CD4-positive, alpha-beta T cell treated with Interleukin-4 for 4 hours (primary cell): ENCODE measurements around the gene NRXN3.

Source experiments
- DNase-seq: peaks from one replicate; pipeline ENCODE4 v3.0.0-alpha.2; 2020

The NRXN3 gene

DNA sequence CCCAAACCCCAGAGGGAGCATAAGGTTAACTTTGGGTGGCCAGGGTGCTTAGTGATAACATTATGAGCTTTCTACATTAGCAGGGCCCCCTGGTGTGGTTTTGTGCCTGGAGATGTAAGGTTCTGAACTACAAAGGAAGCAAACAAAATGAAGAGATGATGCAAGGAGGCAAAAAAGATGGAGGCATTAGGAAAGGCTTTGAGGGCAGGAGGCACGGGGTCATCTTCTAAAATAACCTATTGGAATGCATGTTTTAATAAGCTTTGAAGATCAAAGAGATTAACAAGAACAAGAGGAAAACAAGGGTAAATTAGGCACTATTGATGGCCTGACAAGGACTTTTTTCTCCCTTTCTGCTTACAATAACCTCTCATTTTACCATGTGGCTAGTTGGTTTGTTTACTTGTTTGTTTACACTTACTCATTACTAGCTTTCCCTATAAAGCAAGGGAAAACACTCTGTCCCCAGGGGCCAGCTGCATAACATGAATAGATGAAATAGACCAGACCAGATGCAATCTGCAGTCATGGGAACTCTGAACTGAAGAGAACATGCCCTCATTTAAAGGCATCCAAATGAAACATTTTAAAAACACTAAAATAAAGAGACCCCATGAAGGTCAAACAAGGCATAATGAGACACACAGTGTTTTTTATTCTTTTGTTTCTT lies 1650.8 kb downstream of the NRXN3 start:
- no peak for DNase-seq

DNA sequence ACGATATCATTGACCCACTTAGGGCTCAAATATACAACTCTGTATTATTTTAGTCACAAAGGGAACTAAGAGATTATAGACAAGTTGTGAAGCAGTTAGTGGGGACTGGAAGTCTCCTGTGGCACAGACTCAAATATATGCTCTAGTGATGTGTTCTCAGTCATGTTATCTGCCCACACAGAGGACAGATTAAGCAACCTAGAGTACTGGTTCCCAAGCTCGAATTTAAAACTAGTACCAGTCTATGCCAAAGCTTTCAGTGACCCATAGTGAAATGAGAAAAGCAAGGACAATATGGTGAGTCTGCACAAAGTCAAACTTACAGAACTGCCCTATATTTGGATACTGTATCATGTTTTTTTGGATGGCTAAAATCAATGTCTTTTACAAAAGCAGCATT lies 1651.9 kb downstream of the NRXN3 start:
- no peak for DNase-seq

GRCh38 chr14:79825046-79825521 lies 1654.9 kb downstream of the NRXN3 start:
- DNase-seq: no peak

GRCh38 chr14:79826362-79826761 lies 1656.2 kb downstream of the NRXN3 start:
- DNase-seq: no peak

DNA sequence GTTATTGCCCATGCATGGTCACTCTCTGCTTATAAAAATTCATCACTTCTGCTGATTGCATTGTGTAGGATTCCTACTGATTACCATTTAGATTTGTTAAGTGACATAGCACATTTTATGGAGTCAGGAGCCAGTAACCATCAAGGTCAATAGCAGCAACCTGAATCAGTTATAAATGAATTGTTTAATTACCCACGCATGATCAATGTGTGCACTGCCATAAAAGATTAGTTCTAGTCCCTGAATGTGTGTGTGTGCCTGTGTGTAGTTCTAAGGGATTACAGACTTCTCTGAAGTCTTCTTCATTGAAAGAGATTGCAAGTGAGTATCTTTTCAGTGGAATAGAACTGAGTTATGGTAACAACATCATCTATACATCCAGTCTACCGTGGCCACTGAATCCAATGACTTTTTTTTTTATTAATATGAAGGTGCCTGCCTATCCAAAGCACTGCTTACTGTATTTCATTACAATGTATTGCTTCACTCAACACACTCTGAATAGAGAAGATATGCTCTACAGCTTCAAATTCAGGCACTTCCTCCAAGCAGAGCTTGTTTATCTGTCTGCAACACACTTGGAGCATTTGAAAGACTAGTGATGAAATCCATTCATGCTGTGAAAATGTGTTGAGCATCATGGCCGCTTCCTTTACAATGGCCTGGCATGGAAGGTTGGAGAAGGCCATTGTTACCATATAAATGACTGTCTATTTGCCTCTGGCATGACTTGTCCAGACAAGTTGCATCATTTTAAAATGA lies 1659.4 kb downstream of the NRXN3 start:
- DNase-seq: no peak

- no peak for DNase-seq
Observed at GRCh38 chr14:79831195-79831892, 1661.2 kb downstream of the NRXN3 start.

GRCh38 chr14:79833781-79834180 lies 1663.6 kb downstream of the NRXN3 start:
- DNase-seq: no peak

DNA sequence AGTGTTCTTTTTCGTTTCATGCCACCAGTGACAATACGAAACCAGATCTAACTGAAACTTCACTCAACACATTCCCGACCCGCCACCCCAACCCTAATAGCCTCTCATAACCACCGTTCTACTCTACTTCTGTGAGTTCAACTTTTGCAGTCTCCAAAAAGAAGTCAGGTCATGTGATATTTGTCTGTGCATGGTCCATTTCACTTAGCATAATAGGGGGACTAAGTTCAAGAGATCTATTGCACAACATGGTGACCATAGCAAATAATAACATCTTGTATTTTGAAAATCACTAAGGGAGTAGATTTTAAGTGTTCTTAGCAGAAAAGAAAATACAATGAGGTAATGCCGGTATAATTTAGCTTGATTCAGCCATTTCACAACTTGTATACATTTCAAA lies 1664.7 kb downstream of the NRXN3 start:
- DNase-seq: no peak

DNA sequence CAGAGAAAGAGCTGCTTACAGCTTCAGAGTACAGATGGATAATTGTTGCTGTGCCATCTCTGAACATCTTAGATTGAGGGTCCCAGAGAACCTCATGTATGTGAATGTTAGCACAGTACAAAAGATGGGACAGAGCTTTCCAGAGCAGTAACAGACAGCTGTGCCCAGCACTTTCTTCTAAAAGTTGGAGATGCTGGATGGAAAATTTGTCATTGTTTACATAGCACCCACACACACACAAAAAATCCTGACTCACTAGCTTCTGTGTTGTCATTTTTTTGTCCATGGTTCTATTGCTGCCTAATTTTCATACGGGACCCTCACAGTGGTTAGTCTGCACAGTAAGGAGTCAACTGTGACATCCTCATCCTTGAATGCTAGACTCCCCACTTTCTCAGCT lies 1666.4 kb downstream of the NRXN3 start:
- DNase-seq: no peak

DNA sequence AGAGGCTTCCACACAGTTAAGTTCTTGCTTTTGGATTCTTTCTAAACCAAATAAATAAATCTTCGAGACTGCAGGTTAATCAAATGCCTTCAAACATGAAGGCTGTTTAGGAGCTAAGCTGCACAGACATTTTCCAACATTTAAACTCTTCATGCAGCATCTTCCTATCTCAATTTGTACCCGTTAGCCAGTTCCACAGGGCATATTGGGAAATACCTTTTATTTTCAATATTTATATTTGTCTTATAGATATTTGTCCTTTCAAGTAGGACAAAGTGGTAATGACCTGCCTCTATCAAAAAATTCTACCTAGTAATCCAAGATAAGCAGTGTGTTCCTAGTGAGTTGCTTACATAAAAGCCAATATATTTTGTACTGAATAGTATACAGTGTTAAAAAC lies 1667.5 kb downstream of the NRXN3 start:
- no peak for DNase-seq

DNA sequence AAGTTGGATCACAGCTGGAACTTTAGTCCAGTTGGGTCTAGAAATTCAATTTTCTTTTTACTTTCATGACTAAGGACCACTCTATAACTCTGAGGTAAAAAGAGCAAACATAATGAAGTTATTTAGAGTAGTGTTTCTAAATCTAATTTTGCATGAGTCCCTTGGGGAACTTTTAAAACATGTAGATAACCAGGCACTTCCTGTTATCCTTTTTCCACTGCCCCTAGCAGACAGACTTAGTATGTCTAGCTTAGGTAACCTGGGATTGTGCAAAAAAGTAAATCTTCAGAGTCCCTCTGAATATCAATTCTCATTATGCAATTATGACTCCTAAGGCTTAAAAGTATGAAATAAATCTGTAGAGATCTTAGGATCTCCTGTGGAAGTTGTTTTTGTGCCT lies 1669.9 kb downstream of the NRXN3 start:
- no peak for DNase-seq

DNA sequence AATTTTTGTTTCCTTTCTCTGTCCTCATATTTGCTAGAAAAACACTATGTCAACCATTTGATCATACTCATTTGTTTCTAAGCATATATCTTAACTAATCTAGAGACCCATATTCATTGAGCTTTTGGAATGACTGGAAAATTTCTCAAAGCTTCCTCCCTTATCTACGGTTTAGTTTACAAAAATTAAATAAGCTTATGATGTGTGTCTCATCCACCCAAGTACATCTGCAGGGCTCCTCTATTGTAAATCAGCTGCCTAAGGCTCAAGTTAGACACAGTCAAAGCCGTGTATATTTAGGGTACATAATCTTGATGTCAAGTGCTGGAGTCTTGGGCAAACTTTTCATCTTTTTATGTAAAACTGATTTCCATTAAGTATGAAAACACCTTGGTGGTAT lies 1670.7 kb downstream of the NRXN3 start:
- no peak for DNase-seq

DNA sequence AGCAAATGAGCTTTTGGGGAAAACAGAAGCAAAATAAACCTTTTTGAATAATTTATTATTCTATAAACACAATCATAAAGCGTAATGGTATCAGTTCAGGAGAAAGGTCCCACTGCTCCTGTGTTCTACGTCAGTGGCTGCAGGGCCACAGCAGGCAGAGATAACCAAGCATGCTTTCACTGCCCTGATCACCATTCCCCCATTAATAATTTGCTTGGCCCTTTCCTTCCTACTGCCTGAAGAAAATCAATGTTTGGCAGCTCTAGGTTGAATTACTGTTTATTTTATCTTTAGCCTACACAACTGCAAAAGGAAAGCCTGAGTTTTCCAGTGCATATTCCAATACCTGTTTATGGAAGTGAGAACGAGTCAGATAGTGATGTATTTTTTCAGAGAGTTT lies 1671.3 kb downstream of the NRXN3 start:
- DNase-seq: no peak

DNA sequence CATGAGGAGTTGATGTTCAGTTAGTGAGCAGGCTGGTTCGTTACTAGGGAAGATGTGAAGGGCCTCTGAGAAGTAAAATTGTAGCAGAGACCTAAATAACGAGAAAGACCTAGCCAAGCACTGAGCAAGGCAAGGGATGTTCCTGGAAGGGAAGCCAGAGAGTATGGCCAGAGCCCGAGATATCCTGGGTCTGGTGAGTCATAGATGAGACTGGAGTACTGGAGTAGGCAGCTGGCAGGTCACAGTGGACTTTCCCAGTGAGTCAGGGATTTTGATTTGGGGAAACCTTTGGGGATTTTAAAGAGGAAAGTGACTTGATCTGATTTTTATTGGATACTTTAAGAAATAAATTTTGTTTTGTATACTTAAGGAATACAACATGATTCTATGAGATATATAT lies 1672.1 kb downstream of the NRXN3 start:
- no peak for DNase-seq

DNA sequence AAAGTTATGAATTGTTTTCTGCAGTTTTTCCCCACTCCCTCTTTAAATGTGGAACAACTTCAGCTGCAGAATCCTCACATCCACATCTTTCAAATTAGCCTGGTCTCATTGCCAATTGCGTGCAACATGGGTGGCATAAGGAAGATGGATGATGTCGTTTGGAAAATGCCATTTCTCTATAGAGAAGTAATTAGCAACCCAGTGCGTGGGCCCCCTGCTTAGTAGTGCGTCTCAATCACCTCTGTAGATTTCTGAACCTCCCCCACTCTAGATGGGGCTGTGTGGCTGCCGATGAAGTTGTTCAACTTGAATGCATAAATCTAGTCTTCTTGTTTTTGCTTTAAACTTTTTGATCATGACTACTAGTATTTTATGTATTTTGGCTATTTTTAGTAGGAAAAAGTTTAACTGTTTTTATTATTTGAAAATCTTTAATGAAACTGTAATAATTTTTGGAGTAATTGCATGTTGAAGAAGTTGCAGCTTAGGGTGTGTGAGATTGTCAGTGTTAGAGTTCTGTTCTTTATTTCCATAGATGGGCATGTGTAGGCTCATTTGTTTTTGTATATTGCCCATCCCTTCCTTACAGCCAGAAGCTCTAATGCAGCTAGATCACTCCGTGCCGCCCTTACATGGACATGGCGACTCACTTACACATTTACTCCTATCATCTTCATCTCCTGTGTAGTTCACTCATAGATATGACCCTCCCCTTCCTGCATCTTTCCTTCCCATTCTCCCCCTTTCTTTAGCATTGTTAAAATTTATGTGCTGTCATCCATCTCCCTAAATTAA lies 1683.0 kb downstream of the NRXN3 start:
- no peak for DNase-seq

- DNase-seq: no peak
Observed at GRCh38 chr14:79855789-79856188, 1685.6 kb downstream of the NRXN3 start.

DNA sequence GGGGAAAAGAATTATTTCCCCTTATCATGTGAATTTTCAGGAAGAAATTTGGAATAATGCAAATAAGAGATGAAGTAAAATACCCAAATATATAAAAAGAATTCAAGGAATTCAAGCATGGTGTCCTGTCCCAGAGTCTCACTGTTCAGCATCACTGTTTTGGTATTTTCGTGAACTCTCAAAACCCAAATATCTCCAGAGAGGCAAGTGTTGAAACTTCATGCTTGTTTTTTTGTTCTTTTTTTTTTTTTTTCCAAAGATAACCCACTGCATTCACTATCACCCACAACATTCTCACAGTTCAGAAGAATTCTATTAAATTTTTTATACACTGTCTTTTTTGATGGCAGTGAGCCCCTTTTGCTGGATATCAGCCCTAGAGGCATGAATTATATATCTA lies 1686.2 kb downstream of the NRXN3 start:
- no peak for DNase-seq

GRCh38 chr14:79861111-79861510 lies 1690.9 kb downstream of the NRXN3 start:
- DNase-seq: no peak

GRCh38 chr14:79862045-79862444 lies 1691.9 kb downstream of the NRXN3 start:
- no peak for DNase-seq

GRCh38 chr14:79871136-79871535 lies 1701.0 kb downstream of the NRXN3 start:
- DNase-seq: no peak

DNA sequence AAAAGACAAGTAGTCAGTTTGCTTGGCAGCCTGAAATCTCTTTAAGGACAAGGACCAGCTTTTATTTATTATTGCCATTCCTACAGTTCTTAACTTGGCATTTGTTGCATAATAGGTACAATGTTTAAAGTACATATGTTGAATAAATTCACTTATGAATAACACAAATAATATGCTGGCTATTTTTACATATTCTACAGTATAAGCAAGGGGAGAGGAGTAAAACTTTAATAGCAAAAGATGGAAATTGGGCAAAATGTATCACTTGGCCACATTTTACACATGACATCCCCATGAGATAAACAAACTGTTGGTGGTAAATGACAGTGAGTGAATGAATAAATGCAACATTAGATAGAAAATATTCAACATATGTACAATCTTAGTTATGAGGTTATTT lies 1708.1 kb downstream of the NRXN3 start:
- no peak for DNase-seq

DNA sequence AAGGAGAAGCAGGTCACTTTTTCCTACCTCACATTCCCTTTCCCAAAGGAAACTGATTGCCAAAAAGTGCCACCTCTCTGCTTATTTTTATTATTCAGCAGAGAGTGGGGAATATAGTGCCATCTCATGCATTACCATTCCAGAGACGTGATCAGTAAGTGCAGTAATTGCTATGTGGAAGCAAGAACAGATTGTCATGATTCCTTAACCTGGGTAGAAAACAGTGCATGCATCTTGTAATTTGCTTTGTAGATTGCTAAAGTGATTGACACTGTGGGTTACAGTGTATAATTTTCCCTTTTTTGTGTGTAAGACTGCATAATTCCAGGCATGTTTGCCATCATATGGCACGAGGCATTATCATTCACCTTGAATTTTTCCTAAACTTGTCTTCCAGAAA lies 1708.6 kb downstream of the NRXN3 start:
- DNase-seq: no peak

GRCh38 chr14:79881299-79881698 lies 1711.1 kb downstream of the NRXN3 start:
- no peak for DNase-seq
